Activated CD4-positive, alpha-beta T cell treated with anti-CD3 and anti-CD28 coated beads for 36 hours (primary cell): ENCODE measurements around the gene RIN2. TPM values are rescaled to one million over a fixed set of nuclear protein-coding genes. Genes with fewer than 3 reads are reported as not detected.

Experiments used
- ATAC-seq: fragments of 200-7000 bp; cut with Tn5 transposase; one replicate; pipeline ENCODE4 v1.10.0; 2021; ENCODE audit warnings: mild to moderate bottlenecking, moderate library complexity
- CTCF ChIA-PET: fragments of 350-600 bp; sonication (Branson Sonifier 250); formaldehyde crosslinking; loops from one replicate; lab custom pipeline; 2021; ENCODE audit warnings: antibody characterized with exemption; lab: Charles Lee
- POLR2A ChIA-PET: fragments of 350-600 bp; sonication (Branson Sonifier 250); formaldehyde crosslinking; loops from one replicate; lab custom pipeline; 2021; ENCODE audit warnings: antibody characterized with exemption, inconsistent platforms; lab: Charles Lee
- DNase-seq: peaks from one replicate; pipeline ENCODE4 v3.0.0-alpha.2; 2020
- H3K27ac Mint-ChIP-seq: one replicate; pipeline ENCODE4 v1.8.0; 2021; ENCODE audit warnings: mixed read lengths
- H3K27me3 Mint-ChIP-seq: one replicate; pipeline ENCODE4 v1.8.0; 2021; ENCODE audit warnings: mixed read lengths
- H3K36me3 Mint-ChIP-seq: one replicate; pipeline ENCODE4 v1.8.0; 2021; ENCODE audit warnings: low read depth, mixed read lengths
- H3K4me1 Mint-ChIP-seq: one replicate; pipeline ENCODE4 v1.8.0; 2021; ENCODE audit warnings: mixed read lengths
- H3K4me3 Mint-ChIP-seq: one replicate; pipeline ENCODE4 v1.8.0; 2021; ENCODE audit warnings: mild to moderate bottlenecking, moderate library complexity, mixed read lengths
- H3K9me3 Mint-ChIP-seq: one replicate; pipeline ENCODE4 v1.8.0; 2021; ENCODE audit warnings: low read depth, mixed read lengths
- intact Hi-C, 2 experiments: fragments of 100-400 bp; cut with DNase I in 1 of 2; cut with micrococcal nuclease in 1 of 2; formaldehyde crosslinking; loops; one replicate each; pipeline versions ENCODE4 v1.14.2 to v1.15.1; 2022 to 2024; cut with DNase I, micrococcal nuclease
- total RNA-seq, 2 experiments: library from RNA; stranded (reverse); gene quantifications; one replicate each; pipeline ENCODE4 v1.2.3, GENCODE V29; 2021

The RIN2 gene
- total RNA-seq, 2 experiments from 2014 or later: not detected

DNA sequence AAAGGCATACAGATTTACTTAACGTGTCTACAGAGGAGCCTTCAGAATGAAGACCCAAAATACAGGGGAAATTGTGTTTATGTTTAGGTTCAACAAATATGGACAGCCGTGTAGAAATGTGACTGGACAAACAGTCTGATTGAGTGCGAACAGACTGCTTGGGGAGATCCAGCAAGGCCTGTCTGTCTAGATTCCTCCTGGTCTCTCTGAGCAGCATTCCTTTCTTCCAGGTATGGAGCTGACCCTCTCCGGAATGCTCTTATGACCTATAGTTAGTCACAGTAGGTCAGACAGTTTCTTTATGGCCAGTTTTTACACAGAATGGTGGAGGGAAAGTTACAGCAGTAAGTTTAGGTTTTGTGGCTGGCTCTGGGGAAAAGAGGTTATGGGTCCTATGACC, 9.0 kb downstream of the RIN2 start:
- intact Hi-C loops: no loop called here
- DNase-seq (no peak), ATAC-seq (no peak)
- ChIA-PET POLR2A (no interaction called here), CTCF (no interaction called here)
- Mint-ChIP-seq H3K4me3 (no peak overlapping the region), H3K27me3 (peaks cover 16% of the 10 kb centered on the region), H3K9me3 (no peaks in the 10 kb centered on the region), H3K36me3 (no peaks in the 10 kb centered on the region), H3K4me1 (no peaks in the 10 kb centered on the region), H3K27ac (no peak overlapping the region)

DNA sequence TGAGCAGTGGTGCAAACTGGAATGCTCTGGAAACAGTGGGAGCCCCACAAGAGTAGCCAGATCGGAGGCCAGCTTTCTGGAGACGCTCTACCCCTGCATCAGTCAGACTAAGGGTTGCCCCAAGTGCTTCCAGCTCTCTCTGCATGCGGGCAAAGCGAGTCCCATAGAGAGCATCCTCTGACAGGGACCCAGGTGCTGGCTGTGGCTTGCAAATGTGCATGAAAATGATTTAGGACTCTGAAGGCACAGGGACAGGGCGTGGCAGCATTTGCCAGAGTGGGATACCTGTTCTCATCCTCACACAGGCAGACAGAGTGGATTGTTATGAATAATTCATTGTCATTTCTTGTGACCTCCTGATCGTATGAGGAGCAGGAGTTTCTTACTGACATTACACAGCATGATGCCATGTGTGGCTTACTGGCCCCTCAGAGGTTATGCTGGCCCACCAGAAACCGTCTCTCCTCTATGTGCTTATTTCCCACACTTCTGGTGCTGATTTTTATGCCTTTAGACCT, 10.3 kb downstream of the RIN2 start:
- H3K36me3 Mint-ChIP-seq: no peaks in the 10 kb centered on the region
- H3K4me1 Mint-ChIP-seq: no peaks in the 10 kb centered on the region
- POLR2A ChIA-PET: no interaction called here
- peaks cover 15% of the 10 kb centered on the region for H3K27me3 Mint-ChIP-seq
- no peaks in the 10 kb centered on the region for H3K9me3 Mint-ChIP-seq
- no peak for ATAC-seq
- H3K27ac Mint-ChIP-seq: no peak overlapping the region
- CTCF ChIA-PET: interaction anchor here (1.9 kb wide), 1 partner anchor 229 kb away, joined by 4 read pairs; no protein-coding TSS in a partner anchor
- intact Hi-C loops: no loop called here
- DNase-seq: no peak
- no peak overlapping the region for H3K4me3 Mint-ChIP-seq

DNA sequence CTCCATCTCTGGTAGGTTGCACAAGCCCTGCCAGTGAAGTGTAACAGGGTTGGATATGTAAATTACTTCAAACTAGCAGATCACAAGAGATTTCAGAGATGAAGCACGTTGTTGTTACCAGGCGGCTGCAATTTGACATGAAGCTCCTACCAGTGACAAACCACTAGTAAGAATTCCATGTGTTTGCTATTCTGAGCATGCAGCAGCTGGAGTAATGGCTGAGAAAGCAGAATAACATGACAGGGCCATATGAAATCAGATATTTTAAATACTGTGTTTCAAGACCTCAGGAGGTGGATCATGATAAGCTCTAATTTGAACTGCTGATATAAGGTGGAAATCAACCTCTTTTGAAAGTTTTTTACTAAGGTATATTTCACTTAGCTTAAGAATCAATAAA, 11.4 kb downstream of the RIN2 start:
- ChIA-PET CTCF (interaction anchor here (0.7 to 1.9 kb wide), 4 partner anchors 10 to 228 kb away, joined by 4 read pairs; no protein-coding TSS in a partner anchor), POLR2A (no interaction called here)
- peaks cover 17% of the 10 kb centered on the region for H3K27me3 Mint-ChIP-seq

DNA sequence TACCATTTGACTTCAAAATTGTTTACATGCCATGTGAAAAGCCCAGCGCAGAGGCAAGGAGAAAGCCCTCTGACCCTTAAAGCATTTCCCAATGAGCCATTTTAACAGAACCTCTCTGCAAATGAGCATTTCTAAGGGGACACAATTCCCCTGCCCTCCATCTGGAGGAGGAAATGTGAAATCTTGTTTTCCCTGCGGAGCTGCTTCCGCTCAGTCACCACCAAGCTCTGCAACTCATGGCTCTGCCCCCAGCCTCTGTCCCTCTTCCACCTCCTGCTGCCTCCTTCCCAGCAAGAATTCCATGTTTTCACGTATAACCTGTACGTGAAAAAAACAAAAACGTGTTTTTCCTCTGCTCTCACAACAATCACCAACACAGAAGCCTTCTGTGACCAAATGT, 12.3 kb downstream of the RIN2 start:
- Mint-ChIP-seq H3K9me3 (no peaks in the 10 kb centered on the region), H3K36me3 (no peaks in the 10 kb centered on the region), H3K27me3 (peaks cover 17% of the 10 kb centered on the region), H3K4me3 (no peak overlapping the region), H3K27ac (no peak overlapping the region), H3K4me1 (no peaks in the 10 kb centered on the region)
- intact Hi-C loops: no loop called here
- no peak for DNase-seq
- CTCF ChIA-PET: interaction anchor here (0.8 to 1.9 kb wide), 3 partner anchors 9 to 227 kb away, joined by 4 read pairs; no protein-coding TSS in a partner anchor
- POLR2A ChIA-PET: no interaction called here
- no peak for ATAC-seq

More for the DNA sequence above, 11.4 kb downstream of the RIN2 start:
- no peak for DNase-seq
- no peak for ATAC-seq
- Mint-ChIP-seq H3K36me3 (no peaks in the 10 kb centered on the region), H3K9me3 (no peaks in the 10 kb centered on the region), H3K4me3 (no peak overlapping the region), H3K4me1 (no peaks in the 10 kb centered on the region), H3K27ac (no peak overlapping the region)
- intact Hi-C loops: no loop called here

DNA sequence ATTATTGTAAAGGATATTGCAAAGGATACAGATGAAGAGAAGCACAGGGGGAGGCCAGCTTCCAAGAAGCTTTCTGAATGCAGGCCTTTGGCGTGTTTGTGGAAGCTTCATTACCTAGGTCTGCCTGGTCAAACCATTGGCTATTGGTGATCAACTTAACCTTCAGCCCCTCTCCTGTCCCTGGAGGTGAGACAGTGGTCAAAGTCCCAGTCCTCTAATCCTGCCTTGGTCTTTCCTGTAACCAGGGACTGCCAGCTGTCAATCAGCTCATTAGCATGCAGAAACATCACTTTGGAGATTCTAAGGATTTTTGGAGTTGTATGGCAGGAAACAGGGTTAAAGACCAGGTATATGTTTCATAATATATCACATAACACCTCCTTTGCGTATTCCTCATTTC, 13.0 kb downstream of the RIN2 start:
- H3K27ac Mint-ChIP-seq: no peak overlapping the region
- DNase-seq (no peak), ATAC-seq (no peak)
- ChIA-PET CTCF (no interaction called here), POLR2A (no interaction called here)
- H3K27me3 Mint-ChIP-seq: peaks cover 17% of the 10 kb centered on the region
- H3K36me3 Mint-ChIP-seq: no peaks in the 10 kb centered on the region
- no peaks in the 10 kb centered on the region for H3K4me1 Mint-ChIP-seq
- intact Hi-C loops: no loop called here
- H3K9me3 Mint-ChIP-seq: no peaks in the 10 kb centered on the region
- H3K4me3 Mint-ChIP-seq: no peak overlapping the region

DNA sequence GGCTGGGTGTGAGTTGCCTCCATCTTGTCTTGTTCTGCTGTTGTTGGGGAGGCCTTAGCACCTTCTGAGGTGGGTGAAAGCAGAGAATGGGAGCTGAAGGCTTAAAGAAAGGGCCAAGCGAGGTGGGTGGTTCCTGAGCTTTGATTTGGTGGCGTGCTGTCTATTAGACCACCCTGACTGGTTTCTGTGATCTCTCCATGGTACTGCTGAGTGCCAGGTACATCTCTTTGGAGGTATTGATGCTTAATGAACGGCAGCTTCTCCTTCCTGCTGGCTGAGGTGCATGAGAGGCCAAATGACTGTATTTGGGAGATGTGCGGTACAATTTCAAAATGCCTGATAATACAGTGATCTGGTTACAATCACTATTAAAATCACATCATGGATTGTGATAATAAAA, 15.4 kb downstream of the RIN2 start:
- Mint-ChIP-seq H3K4me3 (no peak overlapping the region), H3K27ac (no peak overlapping the region), H3K27me3 (peaks cover 13% of the 10 kb centered on the region), H3K36me3 (no peaks in the 10 kb centered on the region), H3K4me1 (no peaks in the 10 kb centered on the region), H3K9me3 (no peaks in the 10 kb centered on the region)
- ATAC-seq (no peak), DNase-seq (no peak)
- intact Hi-C loops: no loop called here
- ChIA-PET CTCF (no interaction called here), POLR2A (no interaction called here)

DNA sequence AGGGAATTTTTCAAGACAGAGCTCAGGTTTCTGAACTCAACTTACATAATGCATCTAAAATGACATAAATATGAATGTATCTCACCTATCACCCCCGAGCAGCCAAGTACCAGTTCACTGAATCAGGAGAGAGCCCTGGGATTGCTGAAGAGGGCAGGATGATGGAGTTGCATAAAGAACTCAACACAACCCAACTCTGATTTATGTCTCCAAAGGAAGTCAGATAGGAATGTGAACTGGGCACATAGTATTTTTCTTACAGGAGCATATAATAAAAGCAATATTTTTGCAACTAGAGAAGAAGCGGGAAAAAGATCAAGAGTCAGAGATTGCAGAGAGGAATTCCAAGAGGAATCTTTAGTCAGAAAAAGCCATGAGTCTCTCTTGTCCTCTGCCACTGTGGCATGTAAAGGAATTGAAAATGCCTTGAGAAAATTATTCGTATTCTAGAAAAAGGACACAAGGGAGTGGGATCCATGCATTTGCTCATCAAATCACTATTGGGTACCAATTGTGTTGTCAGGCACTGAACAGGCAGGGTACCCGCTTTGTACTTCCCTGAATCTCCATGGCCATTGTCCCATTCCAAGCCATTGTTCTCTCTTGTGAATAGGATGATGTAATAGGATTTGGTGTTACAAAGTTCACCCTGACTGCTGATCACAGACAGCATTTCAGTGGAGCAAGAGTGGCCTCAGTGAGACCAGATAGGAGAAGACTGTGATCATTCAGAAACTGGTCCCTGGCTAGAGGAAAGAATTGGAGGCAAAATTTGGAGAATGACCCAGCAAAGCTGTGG, 16.3 kb downstream of the RIN2 start:
- Mint-ChIP-seq H3K36me3 (no peaks in the 10 kb centered on the region), H3K4me3 (no peak overlapping the region), H3K9me3 (no peaks in the 10 kb centered on the region), H3K27me3 (peaks cover 11% of the 10 kb centered on the region), H3K27ac (no peak overlapping the region), H3K4me1 (no peaks in the 10 kb centered on the region)
- CTCF ChIA-PET: no interaction called here
- intact Hi-C loops: no loop called here
- DNase-seq (no peak), ATAC-seq (no peak)
- POLR2A ChIA-PET: no interaction called here

DNA sequence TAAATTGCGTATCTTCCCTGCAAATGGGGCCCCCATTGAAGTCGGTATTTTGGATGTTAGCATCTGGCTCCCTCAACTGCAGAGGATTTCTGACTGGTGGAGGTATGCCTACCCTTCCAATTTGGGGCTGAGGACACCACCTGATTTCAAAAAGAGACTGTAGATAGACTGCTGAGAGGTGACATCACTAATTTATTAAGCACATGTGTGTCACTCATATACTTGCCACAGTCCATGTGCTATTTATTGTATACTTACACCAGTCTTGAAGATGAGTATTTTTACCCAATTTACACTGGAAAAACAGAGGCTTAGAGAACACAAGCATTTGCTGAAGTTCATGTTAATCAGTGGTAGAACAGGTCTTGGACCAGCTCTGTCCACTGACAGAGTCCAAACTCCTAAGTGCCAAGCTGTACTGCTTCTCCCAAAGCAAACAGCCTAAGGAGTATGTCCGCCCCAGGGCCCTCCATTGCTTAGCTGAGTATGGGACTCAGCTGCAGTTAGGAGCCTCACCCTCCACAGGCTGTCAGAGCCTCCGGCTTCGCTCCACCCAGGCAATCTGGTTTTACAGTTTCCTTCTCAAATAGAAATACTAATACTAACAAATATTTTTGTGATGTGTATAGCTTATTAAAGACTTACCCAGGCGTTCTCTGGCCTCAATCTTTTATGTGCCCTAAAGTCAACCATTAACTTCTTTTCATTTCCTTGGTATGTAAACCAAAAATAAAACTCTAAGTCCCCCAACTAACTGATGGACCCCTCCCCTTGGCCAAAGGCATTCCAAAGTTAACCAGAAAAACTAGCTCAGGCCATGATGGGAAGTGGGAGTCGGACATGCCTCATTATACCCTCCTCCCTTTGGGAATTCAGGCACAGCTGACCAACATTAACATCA, 17.5 kb downstream of the RIN2 start:
- Mint-ChIP-seq H3K4me3 (no peak overlapping the region), H3K4me1 (no peaks in the 10 kb centered on the region), H3K36me3 (no peaks in the 10 kb centered on the region), H3K27me3 (peaks cover 10% of the 10 kb centered on the region), H3K27ac (no peak overlapping the region), H3K9me3 (no peaks in the 10 kb centered on the region)
- ATAC-seq (no peak), DNase-seq (no peak)
- ChIA-PET CTCF (no interaction called here), POLR2A (no interaction called here)
- intact Hi-C loops: no loop called here

DNA sequence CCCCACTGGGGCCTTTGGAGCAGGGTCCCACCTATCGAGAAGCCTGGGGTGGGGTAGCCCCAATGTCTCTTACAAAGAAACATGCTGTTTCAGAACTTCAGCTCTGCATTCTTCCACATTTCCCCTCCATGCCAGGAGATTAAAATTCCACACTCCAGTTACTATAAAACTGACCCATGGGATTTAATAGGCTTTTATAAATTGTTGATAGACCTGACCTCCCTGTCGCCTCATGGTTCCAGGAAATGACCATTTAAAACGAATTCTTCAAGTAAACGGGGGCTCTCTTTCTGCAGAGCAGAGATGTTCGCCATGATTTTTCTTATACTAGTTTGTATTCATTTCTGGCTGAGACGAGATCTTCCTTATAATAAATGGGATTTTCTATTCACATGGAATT, 19.3 kb downstream of the RIN2 start:
- Mint-ChIP-seq H3K4me1 (no peaks in the 10 kb centered on the region), H3K27ac (no peak overlapping the region), H3K9me3 (no peaks in the 10 kb centered on the region), H3K36me3 (no peaks in the 10 kb centered on the region), H3K4me3 (no peak overlapping the region), H3K27me3 (peaks cover 4% of the 10 kb centered on the region)
- ATAC-seq (no peak), DNase-seq (no peak)
- ChIA-PET CTCF (no interaction called here), POLR2A (no interaction called here)
- intact Hi-C loops: no loop called here

DNA sequence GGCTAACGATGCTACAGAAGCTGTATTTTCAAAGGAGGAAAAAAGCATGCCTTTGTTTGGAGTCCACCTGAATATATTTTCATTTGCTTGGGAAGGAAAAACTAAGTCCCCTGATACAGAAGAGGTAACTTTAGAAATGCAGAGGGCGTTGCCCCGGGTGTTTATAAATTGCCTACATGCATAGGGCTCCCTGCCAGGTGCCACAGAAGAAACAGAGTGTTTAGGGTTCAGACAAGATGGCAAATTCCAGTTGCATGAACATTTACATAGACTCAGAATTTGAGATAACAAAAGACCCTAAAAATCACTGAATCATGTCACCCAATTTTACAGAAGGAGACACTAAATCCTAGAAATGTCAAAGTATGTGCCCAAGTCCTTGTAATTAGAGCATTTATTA, 19.9 kb downstream of the RIN2 start:
- ATAC-seq (no peak), DNase-seq (no peak)
- intact Hi-C loops: no loop called here
- Mint-ChIP-seq H3K4me3 (no peak overlapping the region), H3K36me3 (no peaks in the 10 kb centered on the region), H3K27ac (no peak overlapping the region), H3K27me3 (peaks cover 4% of the 10 kb centered on the region), H3K4me1 (no peaks in the 10 kb centered on the region), H3K9me3 (no peaks in the 10 kb centered on the region)
- ChIA-PET POLR2A (no interaction called here), CTCF (no interaction called here)

DNA sequence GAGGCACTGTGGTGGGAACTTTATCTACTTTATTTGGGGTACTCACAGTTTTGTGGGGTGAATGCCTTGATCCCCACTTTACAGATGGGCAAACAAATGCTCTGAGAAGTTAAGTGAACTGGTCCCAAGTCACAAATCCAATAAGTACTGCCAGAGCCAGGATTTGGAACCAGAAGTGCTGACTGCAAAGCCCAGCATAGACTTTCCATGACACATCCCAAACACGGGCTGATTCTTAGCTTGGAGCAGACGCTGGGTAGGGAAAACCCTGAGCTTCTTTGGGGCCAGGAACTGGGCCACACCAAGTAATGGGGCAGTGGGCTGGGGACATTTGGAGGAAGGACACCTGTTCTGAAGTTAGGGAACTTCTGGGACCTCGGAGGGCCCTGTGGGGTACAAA, 20.3 kb downstream of the RIN2 start:
- intact Hi-C loops: no loop called here
- no peaks in the 10 kb centered on the region for H3K9me3 Mint-ChIP-seq
- POLR2A ChIA-PET: no interaction called here
- no peak overlapping the region for H3K4me3 Mint-ChIP-seq
- CTCF ChIA-PET: no interaction called here
- H3K36me3 Mint-ChIP-seq: no peaks in the 10 kb centered on the region
- ATAC-seq: no peak
- no peak overlapping the region for H3K27ac Mint-ChIP-seq
- peaks cover 4% of the 10 kb centered on the region for H3K27me3 Mint-ChIP-seq
- no peak for DNase-seq
- no peaks in the 10 kb centered on the region for H3K4me1 Mint-ChIP-seq
